ENCODE data around the gene SPC25. TPM values are rescaled to one million over a fixed set of nuclear protein-coding genes. Genes with fewer than 3 reads are reported as not detected.

Gene SPC25
- polyA plus RNA-seq, 1 donor from 2014 or later: 2.7 TPM

DNA sequence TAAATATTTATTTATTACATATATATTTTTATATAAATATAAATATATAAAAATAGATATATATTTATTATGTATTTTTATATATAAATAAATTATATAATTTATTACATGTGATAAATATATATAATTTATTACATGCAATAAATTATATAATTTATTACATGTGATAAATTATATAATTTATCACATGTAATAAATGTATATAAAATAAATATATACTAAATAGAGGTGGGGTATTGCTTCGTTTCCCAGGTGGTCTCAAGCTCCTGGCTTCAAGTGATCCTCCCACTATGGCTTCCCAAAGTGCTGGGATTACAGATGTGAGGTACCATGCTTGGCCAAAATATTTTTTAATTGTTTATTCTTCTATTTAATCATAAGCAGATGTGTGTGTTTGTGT is 7.2 kb upstream of the SPC25 start:
- H4K20me1 ChIP-seq (ENCODE audit: insufficient read depth): no peaks in the 10 kb centered on the region
- no peak overlapping the region for H3K9ac ChIP-seq (ENCODE audit: low read length)
- TF ChIP-seq POLR2AphosphoS5 (IDR thresholded peaks at IDR 0.05) (no peak), EZH2 (IDR thresholded peaks at IDR 0.05; ENCODE audit: borderline replicate concordance, insufficient read depth, low read length, poor library complexity, severe bottlenecking) (no peak), SMC3 (conservative IDR thresholded peaks at IDR 0.05; ENCODE audit: poor library complexity) (no peak), CTCF (IDR thresholded peaks at IDR 0.05; ENCODE audit: poor library complexity, severe bottlenecking) (no peak), TAF1 (IDR thresholded peaks at IDR 0.05; ENCODE audit: low read depth) (no peak), REST (IDR thresholded peaks at IDR 0.05; ENCODE audit: borderline replicate concordance) (no peak), MXI1 (conservative IDR thresholded peaks at IDR 0.05; ENCODE audit: poor library complexity, severe bottlenecking) (no peak), EP300 (conservative IDR thresholded peaks at IDR 0.05; ENCODE audit: poor library complexity, severe bottlenecking) (no peak), RAD21 (conservative IDR thresholded peaks at IDR 0.05) (no peak)
- H3K9me3 ChIP-seq (ENCODE audit: low read length): no peaks in the 10 kb centered on the region
- no peak overlapping the region for H3K4me2 ChIP-seq (ENCODE audit: low read length)
- no peak overlapping the region for H3K27ac ChIP-seq (ENCODE audit: low read length)
- H3K27me3 ChIP-seq (ENCODE audit: insufficient read depth, low read depth, low read length): no peaks in the 10 kb centered on the region
- no peak overlapping the region for H3K4me3 ChIP-seq (ENCODE audit: low read length)
- H3K79me2 ChIP-seq (replicated peaks; ENCODE audit: insufficient read depth, low read length): no peaks in the 10 kb centered on the region
- H3K9me2 ChIP-seq (ENCODE audit: insufficient read depth, low read length): no peaks in the 10 kb centered on the region
- no peaks in the 10 kb centered on the region for H3F3A ChIP-seq (ENCODE audit: insufficient read depth, low read length, poor library complexity, severe bottlenecking)
- H3K36me3 ChIP-seq (ENCODE audit: insufficient read depth, low read length): no peaks in the 10 kb centered on the region
- no peak overlapping the region for H2AFZ ChIP-seq (ENCODE audit: low read depth, low read length)

DNA sequence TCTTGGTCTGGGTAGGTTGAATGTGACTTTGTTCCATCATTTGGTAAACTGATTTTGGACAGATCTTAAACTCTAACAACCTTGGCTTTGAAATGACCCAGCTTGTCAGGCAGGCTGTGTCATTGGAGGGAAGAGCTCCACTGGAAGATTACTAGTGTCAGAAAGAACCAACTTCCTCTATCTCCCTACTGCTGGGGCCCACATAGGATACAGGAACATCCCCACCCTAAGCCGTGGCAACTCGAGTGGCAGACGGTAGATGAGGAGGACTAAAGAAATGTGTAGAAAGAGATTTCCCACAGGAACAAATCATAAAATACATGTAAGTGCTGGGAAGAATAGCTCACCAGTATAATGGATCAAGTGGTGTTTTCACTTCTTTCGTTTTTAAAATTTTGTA is 6.6 kb upstream of the SPC25 start:
- H3K9me3 ChIP-seq (ENCODE audit: low read length): no peaks in the 10 kb centered on the region
- H3K4me2 ChIP-seq (ENCODE audit: low read length): no peak overlapping the region
- TF ChIP-seq REST (IDR thresholded peaks at IDR 0.05; ENCODE audit: borderline replicate concordance) (no peak), EP300 (conservative IDR thresholded peaks at IDR 0.05; ENCODE audit: poor library complexity, severe bottlenecking) (no peak), EZH2 (IDR thresholded peaks at IDR 0.05; ENCODE audit: borderline replicate concordance, insufficient read depth, low read length, poor library complexity, severe bottlenecking) (no peak), TAF1 (IDR thresholded peaks at IDR 0.05; ENCODE audit: low read depth) (no peak), RAD21 (conservative IDR thresholded peaks at IDR 0.05) (no peak)
- no peaks in the 10 kb centered on the region for H3K27me3 ChIP-seq (ENCODE audit: insufficient read depth, low read depth, low read length)
- H2AFZ ChIP-seq (ENCODE audit: low read depth, low read length): no peak overlapping the region
- H3K9ac ChIP-seq (ENCODE audit: low read length): no peak overlapping the region
- no peaks in the 10 kb centered on the region for H3K36me3 ChIP-seq (ENCODE audit: insufficient read depth, low read length)
- H4K20me1 ChIP-seq (ENCODE audit: insufficient read depth): no peaks in the 10 kb centered on the region
- no peaks in the 10 kb centered on the region for H3F3A ChIP-seq (ENCODE audit: insufficient read depth, low read length, poor library complexity, severe bottlenecking)
- H3K79me2 ChIP-seq (replicated peaks; ENCODE audit: insufficient read depth, low read length): no peaks in the 10 kb centered on the region
- no peak overlapping the region for H3K4me3 ChIP-seq (ENCODE audit: low read length)
- no peaks in the 10 kb centered on the region for H3K9me2 ChIP-seq (ENCODE audit: insufficient read depth, low read length)
- no peak overlapping the region for H3K27ac ChIP-seq (ENCODE audit: low read length)

Data from neural cell (in vitro differentiated cells).